HG03064 (cell line): ENCODE data around the gene CFAP20.

Experiments used
- ATAC-seq: cut with Tn5 transposase; IDR thresholded peaks from one replicate; pipeline ENCODE4 v1.9.1; 2021; ENCODE audit warnings: low read depth; ENCODE audit not compliant: unreplicated experiment

Gene CFAP20

DNA sequence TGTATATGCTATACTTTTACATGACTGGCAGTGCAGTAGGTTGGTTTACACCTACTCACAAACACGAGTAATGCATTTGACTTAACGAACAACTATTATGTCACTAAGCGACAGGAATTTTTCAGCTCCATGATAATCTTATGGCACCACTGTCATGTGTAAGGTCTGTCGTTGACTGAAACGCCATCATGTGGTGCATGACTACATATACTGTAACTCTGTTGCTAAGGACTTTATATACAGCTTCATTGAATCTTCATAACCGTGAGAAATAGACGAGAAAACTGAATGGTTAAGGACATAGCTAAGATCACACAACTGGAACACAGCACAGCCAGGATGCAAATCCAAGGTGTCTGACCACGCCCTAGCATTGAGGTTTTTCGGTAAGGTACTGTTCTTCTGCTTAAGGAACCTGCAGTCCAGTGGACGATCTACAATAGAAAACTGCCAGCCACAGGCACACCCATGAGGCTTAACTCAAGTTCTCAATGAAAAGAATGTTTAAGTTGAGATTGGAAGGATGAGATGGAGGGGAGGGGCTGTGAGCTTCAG is 3.3 kb downstream of the CFAP20 start:
- no peak for ATAC-seq

DNA sequence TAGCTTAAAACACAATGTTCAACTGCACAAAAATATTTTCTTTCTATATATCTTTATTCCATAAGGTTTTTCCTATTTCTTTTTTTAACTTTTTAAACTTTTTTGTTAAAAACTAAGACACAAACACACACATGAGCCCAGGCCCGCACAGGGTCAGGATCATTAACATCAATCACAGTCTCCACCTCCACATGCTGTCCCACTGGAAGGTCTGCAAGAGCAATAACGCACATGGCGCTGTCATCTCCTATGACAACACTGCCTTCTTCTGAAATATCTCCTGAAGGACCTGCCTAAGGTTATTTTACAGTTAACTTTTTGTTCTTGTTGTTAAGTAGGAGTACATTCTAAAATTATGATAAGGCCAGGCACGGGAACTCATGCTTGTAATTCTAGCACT is 4.1 kb downstream of the CFAP20 start:
- ATAC-seq: no peak

DNA sequence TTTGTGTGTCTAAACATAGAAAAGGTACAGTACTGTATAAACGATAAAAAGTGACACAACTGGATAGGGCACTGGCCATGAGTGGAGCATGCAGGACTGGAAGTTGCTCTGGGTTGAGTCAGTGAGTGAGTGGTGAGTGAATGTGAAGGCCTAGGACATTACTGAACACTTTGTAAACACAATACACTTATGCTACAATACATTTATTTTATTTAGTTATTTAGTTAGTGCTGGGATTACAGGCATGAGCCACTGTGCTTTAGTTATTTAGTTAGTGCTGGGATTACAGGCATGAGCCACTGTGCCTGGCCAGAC is 4.6 kb downstream of the CFAP20 start:
- no peak for ATAC-seq

DNA sequence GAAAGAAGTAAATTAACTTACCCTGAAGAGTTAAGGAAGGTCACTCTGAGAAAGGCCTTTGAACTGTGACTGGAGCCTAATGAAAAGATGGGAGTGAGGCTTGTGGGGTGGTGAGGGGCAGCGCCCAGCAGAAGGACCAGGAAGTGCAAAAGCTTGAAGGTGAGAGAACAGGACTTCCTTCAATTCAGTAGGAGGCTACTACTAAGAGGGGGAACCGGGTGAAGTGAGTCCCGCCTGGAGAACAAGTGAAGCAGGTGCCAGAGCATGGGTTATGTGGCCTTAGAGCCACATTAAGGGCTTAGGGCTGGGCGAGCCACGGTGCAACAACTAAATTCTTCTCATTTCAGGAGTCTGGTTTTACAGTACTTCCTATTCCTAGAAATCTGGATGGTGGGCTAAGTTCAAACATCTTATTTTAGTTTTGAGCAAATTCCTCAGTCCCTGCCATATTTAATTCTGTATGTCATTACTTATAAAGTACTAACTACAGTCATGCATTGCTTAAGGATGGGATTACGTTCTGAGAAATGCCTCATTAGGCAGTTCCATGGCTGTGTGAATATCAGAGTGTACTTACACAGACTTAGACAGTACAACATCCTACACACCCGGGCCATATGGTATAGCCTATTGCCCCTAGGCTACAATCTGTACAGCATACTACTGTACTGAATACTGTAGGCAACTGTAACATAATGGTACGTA is 5.1 kb downstream of the CFAP20 start:
- ATAC-seq: no peak

DNA sequence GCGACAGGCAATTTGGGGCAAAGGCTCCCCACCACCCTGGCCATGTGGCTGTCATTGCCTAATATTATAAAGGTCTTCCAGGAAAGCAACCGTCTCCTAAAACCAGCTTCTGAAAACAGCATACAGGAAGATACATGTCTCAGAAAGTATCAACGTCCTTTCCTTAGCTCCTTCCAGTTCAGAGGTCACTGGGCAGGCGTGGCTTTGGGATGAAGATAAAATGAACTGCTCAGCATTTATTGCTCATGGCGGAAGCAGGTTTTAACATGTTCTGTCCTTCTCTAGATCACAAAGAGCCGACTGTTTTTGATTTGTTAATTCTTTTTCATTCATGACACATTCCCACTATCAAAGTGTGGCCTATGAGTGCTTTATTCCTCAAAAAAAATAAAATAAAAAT is 8.0 kb downstream of the CFAP20 start:
- ATAC-seq: no peak

DNA sequence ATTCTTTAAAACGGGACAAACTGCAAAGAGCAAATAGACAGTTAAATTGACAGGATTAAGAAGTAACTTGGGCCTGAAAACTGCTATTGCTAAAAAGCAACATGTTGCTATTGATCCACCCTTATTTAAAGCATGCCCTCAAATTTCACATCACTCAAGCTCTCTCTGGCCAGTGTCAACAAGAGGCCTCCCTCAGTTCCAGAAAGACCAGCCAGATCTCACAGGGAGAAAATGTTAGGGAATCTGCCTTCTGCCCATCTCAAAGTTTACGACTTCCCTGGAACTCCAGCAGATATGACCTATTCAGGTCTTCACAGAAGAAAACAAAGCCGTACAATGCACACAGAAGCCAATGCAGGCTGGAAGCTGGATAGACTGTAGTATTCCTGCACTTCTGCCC is 8.9 kb downstream of the CFAP20 start:
- ATAC-seq: no peak

DNA sequence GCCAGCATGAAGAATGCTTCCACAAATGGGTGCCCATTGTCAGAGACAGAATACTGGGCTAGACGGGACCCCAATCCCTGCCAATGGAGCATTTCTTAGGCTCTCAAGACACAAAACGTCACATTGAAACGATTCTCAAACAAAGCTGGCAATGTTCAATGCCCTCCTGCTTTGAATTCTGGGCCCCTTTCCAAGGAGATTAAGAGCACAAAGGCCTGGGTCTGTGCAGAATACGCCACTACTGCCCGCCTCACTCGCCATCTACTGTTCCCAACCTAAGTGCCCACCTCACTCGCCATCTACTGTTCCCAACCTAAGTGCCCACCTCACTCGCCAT is 9.7 kb downstream of the CFAP20 start:
- no peak for ATAC-seq

DNA sequence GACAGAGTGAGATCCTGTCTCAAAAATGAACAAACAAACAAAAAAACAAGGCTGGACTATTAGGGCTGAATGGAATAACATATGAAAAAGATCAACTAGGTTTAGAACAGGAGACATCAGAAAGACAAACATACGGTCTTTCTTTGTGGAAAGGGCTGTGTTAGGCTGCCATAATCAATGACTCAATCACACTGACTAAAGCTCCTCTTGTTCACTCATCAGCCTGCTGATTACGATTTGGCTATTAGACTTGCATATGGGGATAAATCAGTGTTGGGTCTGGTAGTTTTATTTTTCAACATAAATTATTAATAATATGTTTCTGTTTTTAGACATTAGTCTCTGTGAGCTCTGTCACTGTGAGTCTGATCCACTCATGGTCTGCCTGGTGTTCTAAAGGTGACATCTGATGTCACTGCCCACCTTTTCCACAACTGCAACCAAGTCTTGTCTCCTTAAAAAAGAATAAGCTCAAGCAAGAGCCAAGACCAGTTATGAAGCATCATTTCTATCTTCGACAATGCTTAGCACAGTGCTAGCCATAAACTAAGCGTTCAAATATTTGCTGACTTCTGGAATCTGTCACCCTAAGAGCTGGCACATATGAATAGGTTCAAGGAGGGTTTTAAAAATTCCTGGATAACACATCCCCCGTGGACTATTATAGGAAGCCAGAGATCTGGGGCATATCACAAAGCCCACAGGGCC is 10.2 kb downstream of the CFAP20 start:
- no peak for ATAC-seq

DNA sequence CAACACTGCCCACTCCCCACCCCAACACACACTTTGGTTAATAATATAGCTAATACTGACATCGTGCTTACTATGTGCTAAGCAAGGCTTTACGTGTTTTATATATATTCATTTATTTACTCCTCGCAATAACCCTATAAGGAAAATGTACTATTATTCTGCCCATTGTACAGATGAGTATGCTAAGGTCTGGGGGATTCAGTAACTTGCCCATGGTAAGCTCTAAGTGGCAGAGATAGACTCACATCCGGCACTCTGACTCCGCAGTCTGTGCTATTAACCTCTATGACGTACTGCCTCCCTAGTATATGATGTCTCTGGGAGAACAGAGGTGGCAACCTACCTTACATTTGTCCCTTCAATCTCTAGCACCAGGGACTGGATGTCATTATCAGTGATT is 12.7 kb downstream of the CFAP20 start:
- no peak for ATAC-seq

DNA sequence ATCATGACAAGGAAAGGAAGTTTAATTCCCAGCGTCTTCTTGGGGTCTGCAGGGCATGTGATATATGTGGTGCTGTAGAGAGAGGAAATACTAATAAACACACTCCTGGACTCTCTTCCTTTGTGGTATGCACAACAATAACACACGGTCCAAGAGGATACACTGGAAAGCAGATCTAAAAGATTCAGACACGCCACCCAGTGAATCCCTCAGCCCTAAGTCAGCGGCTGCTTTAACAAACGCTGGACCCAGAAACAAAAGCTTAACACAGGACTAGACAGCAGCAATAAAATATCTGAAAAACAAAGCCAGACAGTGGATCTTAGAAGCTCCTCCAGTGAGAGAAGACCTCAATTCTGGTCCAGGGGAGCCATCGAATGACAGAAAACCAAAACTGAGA is 13.1 kb downstream of the CFAP20 start:
- no peak for ATAC-seq

DNA sequence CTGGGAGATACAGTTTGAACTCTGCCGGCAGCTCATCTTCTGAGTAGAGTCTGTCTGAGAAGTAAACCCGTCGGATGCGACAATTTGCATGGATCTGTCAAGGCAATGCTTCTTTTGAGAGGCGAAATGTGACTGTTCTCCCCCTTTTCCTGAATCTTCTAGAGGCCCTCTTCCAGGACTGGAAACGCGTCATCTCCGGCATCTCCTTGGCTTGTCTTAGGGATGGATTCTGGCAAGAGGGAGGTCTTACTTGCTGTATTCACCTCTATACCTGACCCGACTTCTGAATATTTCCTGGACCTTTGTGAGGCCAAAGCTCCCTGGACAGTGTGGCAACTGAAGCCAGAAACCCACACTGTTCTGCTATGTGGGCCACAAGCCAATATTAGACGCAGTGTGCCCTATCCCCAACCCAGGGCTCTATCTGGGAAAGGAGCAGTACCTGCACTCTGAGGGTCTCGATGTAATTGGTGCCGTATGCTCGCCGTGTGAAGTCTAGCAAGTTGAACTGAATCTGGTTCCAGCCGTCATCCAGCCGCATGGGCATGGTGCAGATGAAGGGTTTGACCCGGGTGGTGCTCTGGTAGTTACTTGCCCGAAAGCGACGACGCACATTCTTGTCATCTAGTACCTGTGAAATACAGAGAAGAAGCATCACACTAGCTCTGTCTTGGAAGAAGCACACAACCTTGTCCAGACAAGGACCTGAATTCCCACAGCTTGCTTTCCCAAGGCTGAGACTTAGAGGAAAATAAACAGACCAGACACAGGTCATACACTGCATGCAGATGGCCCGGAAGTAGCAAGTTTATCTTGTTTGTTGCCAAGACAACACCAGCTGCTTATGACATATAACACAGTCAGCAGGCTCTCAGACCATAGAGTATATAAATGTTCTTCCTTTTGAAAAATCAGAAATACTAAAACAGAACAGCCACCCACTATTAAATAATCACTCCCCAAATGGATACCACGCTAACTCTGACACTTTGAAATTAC is 14.1 kb downstream of the CFAP20 start:
- no peak for ATAC-seq

DNA sequence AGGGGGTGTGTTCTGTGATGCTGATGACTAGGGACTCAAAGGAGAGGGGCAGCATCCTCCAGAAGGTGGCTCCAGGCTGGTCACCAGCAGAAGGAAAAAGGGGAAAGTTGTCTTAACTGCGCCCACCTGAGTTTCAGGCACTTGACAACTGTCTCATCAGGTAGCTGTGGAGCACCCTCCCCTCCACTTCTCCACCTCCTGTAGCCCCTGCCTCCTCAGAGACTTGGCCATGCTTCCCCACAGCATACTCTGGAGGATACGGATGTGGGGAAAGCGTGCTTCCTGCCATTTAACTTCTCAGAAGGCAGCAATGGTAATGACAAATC is 17.9 kb downstream of the CFAP20 start:
- ATAC-seq: no peak

DNA sequence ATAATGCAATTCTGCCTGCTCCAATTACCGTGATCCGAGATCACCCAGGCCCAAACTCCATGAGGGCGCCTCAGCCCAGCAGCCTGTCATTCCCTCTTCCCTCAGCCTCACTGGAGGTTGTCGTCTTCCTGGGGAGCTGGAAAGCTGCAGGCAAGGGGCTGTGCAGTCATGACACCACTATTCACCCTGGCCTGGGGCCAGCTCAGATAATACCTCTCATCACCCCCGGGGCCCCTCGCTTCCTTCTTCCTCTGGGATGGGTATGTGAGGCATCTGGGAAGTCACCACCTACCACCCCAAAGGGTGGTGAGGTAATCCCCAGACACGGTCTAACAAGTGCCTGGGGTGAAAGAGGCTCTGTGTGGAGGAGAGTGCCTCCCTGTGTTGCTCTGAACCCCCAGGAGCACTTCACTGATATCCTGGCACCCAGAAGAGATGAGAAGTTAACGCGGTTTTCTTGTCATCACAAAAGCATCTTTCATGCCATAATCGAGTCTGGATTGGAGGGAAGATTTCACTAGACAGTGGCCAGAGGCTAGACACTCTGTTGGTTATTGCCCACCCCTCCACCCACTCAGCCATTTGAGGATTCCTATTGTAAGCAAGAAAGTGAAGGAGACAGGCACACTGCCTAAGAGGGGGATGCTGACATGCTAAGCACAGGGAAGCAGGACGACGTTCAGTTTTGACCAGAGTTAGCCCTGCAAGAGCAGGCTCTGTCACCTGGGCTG is 18.4 kb downstream of the CFAP20 start:
- no peak for ATAC-seq

DNA sequence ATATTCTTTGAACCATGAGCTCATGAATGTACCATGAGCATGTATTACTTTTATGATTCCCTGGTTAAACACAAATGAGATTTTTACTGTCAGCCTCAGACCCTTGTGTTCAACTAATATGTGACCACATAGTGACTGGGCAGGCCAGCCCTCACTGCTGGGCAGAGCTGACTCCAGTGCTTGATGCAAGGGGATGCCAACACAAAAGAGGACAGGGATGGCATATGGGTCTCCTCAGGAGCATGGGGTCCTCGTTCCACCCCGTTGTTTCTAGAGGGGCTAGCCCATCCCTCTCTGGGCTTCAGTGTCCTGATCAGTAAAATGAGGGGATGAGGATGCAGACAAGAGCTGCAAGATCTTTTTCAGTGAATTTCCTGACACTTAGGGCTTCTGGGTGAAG is 19.3 kb downstream of the CFAP20 start:
- ATAC-seq: no peak

DNA sequence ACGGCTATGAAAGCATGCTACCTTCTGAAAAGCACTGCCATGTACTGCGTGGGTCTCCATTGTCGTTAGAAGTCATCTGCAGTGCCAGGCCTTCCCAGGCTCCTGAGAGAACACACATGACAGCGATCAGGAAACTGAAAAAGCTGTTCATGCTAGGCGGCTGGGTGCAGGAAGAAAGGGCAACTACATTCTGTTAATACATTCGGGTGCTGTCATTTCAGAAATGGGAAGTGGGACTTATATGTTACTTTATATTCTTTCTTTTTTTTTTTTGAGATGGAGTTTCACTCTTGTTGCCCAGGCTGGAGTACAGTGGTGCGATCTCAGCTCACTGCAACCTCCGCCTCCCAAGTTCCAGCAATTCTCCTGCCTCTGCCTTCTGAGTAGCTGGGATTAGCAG is 19.9 kb downstream of the CFAP20 start:
- ATAC-seq: no peak

DNA sequence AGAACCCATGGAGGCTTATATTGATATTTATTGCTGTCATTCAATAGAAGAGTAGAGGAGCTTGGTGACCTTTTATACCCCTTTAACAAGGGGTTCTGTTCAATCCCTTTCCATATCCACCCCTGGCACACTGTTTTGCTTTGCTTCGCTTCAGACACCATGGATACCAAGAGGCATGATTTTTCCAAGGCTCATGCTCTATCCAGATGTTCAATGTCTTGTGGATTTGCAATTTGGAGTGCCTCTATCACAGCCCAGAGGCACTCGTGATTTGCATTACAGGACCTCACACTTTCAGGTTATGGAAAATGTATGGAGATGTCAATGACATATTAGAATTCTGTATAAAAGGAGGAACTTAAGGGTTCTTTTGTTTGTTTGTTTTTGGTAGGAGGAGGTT is 21.5 kb downstream of the CFAP20 start:
- ATAC-seq: no peak

DNA sequence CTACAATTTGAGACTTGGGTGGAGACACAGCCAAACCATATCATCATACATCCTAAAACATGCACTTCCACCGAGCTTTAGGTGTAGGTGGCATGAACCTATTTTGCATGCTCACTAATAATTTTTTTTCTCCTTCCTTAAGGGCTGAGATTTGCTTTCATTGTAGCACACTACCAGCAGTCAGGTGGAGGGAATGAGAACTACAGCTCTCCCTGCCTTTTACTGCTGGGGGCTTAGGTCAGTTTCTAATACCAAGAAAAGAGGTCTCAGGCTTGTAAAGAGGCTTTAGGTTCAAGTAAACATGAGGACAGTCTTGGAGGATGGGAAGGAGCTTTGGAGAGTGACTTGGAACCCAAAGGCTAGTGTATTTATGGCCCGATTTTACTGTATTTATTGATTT is 22.0 kb downstream of the CFAP20 start:
- no peak for ATAC-seq

DNA sequence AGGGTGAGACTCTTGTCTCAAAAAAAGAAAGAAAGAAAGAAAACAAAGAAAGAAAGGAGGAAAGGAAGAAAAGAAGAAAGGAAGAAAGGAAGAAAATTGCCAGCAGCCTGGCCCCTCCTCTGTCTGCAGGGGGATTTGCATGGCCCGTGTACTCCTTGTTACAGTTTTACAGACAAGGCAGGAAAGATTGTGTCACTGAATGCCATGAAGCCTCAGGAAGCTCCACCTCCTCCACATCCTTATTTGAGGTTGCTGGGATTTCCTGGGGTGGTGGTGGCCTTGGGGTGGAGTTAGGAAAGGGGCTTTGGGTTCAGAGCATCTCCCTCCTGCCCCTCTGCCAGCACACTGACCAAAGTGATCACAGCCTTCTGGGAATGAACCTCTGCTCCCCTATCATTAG is 23.6 kb downstream of the CFAP20 start:
- ATAC-seq: no peak

DNA sequence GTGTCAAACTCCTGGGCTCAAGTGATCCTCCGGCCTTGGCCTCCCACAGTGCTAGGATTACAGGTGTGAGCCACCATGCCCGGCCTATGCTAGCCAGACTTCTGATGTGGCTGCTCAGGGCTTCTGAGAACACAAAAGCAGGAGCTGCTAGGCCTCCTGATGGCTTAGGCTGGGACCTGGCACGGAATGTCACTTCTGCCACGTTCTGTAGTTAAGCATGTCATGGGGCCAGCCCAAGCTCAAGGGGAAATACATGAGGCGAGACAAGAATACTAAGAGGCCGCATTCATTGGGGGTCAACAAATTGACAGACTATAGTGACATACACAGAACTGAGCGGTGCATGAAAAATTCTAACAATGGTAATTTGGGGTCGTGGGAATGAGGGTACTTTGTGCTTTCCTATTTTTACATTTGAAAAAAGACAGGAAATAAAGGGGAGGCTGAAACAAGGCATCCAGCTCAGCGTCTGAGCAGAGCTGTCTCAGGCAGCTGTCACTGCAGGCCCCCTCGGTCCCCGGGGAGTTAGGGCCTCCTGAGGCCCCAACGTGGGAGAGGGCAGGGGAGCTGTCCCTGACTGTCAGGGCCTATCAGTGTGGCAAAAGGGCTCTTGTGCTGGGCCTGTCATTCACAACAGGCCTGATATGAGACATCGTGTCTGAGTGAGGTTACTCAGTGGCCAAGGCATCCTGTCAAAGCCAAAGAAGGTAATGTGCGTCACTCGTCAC is 26.4 kb downstream of the CFAP20 start:
- ATAC-seq: no peak

DNA sequence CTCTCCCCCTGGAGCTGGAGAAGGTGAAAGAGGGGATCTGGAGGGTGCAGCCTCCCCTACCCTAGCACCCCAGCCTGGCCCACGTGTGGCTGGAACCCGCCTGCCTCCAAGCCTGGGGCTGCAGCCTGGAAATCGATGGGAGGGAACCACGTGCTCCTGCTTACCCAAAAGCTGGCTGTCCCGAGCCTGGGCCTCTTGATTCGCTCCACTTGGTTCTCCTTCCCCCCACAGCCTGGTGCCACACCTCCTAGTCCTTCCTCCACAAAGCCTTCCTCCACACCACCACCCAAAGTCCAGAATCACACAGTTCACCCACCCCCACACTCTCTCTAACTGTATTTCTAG is 29.3 kb downstream of the CFAP20 start:
- ATAC-seq: no peak
